GM21737 (cell line): ENCODE data around the gene TBXA2R.
"Not testable (repeated sequence)": the region's sequence is repeated elsewhere in the genome, so short reads cannot be mapped to it uniquely, and the experiment has no call there.

ENCODE experiments used
- ATAC-seq: cut with Tn5 transposase; IDR thresholded peaks from one replicate; pipeline ENCODE4 v1.9.1; 2021; ENCODE audit warnings: mild to moderate bottlenecking, moderate library complexity; ENCODE audit not compliant: unreplicated experiment

TBXA2R gene

GRCh38 chr19:3641515-3642269 lies 35.0 kb upstream of the TBXA2R start:
- ATAC-seq = no peak

- no peak for ATAC-seq
These were observed 32.8 kb upstream of the TBXA2R start for GRCh38 chr19:3639479-3639878.

GRCh38 chr19:3638208-3639193 lies 31.8 kb upstream of the TBXA2R start:
- ATAC-seq = no peak

- no peak for ATAC-seq
These were observed 30.9 kb upstream of the TBXA2R start for GRCh38 chr19:3637621-3638020.

- ATAC-seq = no peak
These were observed 30.3 kb upstream of the TBXA2R start for GRCh38 chr19:3636962-3637361.

GRCh38 chr19:3636506-3636905 lies 29.8 kb upstream of the TBXA2R start:
- ATAC-seq = no peak

GRCh38 chr19:3634496-3635045 lies 27.9 kb upstream of the TBXA2R start:
- ATAC-seq = no peak

GRCh38 chr19:3633559-3633988 lies 26.9 kb upstream of the TBXA2R start:
- ATAC-seq = no peak

GRCh38 chr19:3632739-3633558 lies 26.3 kb upstream of the TBXA2R start:
- ATAC-seq = no peak

GRCh38 chr19:3632098-3632497 lies 25.4 kb upstream of the TBXA2R start:
- ATAC-seq = no peak

GRCh38 chr19:3631053-3631861 lies 24.6 kb upstream of the TBXA2R start:
- no peak for ATAC-seq

- ATAC-seq = not testable (repeated sequence)
These were observed 22.1 kb upstream of the TBXA2R start for GRCh38 chr19:3628766-3629165.

GRCh38 chr19:3627351-3627723 lies 20.7 kb upstream of the TBXA2R start:
- ATAC-seq = no peak

GRCh38 chr19:3626473-3627350 lies 20.0 kb upstream of the TBXA2R start, which contains the start of gene CACTIN:
Gene CACTIN, minus strand, starts transcription at chr19:3626790. Its CDS starts 28 bp downstream, at chr19:3626762.
- ATAC-seq = peak; percentile 82

- ATAC-seq = peak; percentile 3
These were observed 19.4 kb upstream of the TBXA2R start for GRCh38 chr19:3625996-3626472.

GRCh38 chr19:3623716-3624115 lies 17.0 kb upstream of the TBXA2R start:
- ATAC-seq = no peak

GRCh38 chr19:3622224-3622623 lies 15.5 kb upstream of the TBXA2R start:
- ATAC-seq = no peak

- ATAC-seq = no peak
These were observed 15.0 kb upstream of the TBXA2R start for GRCh38 chr19:3621689-3622088.
